Activated CD4-positive, alpha-beta T cell treated with anti-CD3 and anti-CD28 coated beads for 1 hour (primary cell): ENCODE results near the gene MDGA2.

Experiments used
- DNase-seq: peaks from one replicate; pipeline ENCODE4 v3.0.0-alpha.2; 2020

The MDGA2 gene

DNA sequence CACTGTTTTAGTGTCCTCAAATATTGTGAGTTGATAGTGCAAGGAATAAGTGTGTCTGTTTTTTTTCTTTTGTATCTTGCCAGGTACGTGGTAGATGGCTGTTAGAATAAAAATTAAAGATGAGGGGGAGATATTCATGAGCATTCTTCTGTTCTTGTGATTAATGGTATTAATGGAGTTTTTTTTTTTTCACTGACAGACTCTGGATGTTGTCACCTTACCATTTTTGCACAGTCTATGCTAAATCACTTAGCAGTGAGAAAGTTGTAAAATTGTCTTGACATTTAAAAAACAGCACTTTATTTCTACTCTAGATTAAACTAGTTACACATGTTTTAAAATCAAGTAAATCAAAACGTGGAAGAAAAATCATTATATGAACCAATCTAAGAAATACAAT lies 204.3 kb downstream of the MDGA2 start:
- no peak for DNase-seq

DNA sequence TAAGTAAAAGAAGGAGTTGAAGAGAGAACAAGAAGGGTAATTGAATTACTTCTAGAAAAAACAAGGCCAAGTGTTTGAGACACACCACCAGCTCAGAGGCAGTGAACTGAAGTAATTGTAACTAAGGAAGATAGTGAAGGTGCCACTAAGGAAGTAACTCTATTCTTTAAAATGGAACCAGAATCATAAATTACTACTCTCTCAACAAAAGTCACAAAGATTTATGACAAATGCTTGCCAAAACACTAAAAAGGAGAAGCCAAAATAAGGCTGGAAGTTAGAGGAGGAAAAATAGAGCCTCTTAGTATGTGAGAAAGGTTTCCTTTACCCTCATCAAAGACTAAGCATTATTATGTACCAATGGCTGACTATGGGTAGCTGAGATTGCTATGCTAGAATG lies 208.5 kb downstream of the MDGA2 start:
- no peak for DNase-seq

DNA sequence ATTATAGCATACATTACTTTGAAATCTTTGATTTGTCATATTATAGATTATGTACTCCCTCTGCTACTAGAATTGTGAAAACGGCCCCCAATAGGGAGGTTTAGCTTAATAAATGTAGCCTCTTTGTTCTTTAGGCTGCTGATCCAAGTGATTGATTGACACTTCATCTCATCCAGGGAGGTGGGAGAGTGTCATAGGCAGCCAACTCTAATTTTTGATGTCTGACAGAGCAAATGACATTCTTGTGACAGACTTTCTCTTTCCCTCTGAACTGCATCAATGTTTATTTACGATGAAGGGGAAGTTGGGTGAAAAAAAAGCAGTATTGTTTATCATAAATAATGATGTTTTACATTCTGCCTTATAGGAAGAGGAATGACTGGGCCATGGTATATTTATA lies 221.4 kb downstream of the MDGA2 start:
- DNase-seq, result no peak

DNA sequence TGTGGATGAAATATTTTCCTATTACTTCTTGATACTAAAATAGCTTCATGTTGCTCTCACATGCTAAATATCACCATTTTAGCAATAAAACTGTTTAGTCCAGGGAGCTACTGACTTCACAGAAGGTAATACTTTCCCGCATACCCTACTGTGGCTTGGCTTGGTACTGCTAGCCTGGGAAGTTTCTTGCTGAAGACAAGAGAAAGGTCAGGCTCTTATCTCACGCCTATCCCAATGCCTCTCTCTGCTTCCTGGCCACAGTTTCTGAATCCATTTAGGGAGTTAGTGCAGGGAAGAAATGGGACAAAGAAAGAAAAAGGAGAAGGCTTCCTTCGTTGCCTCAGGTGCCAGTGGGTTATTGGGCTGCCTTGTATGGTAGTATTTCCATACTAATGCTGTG lies 228.3 kb downstream of the MDGA2 start:
- no peak for DNase-seq

DNA sequence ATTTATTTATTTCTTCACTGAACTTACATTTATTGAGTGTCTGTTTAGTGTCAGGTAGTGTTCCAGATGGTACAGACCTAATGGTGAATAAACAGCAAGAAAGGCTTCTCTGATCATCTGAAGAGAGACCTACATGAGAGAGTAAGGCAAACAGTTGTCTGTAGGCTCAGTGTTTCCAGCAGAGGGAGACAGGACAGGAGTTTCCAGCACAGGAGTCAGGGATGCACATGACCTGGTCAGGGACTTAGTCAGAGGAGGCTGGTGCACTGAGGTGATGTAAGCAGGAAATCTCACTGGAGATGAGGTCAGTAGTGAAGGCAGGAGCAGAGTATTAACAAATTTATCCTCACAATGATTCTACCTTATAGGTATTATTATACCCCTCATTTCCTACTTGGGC lies 233.2 kb downstream of the MDGA2 start:
- no peak for DNase-seq

DNA sequence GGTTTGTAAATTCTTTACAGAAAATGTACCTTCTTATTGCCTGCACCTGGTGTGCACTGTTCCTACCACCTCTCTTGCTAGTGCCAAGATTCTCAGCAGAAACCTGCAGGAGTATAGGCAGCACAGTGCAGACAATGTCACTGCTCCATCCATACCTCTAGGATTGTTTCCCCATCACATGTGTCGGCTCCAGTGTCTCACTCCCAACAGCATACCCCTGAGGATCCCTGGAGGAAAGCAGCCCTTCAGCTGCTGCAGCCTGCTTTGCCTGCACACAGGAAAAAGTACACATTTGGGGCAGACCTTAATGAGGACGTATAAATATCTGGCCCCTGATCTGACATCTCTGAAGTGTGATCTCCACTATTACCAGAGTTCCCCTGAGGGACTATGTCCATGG lies 235.5 kb downstream of the MDGA2 start:
- DNase-seq, result no peak

DNA sequence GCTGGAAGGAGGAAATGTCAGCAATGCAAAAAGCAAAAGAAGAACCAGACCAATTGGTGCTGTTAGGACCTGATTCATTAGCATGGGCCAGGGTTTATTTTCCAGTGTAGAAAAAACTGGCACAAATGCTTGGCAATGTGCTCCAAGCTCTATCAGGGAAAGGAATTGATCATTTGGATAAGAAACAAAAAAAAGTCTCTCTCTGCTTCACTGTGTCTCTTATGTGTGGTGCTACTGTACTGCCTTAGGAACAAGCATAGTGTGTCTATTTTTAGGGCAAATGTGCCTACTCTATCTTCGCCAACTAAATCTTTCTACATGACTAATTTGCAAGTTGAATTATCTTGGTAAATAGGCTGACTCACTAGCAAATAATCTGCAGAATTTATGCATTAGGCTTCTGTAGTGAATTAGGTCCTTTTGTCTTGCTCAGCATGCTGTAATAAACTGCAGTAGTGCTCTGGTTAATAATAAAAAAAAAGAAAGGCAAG lies 236.7 kb downstream of the MDGA2 start:
- DNase-seq, result no peak

DNA sequence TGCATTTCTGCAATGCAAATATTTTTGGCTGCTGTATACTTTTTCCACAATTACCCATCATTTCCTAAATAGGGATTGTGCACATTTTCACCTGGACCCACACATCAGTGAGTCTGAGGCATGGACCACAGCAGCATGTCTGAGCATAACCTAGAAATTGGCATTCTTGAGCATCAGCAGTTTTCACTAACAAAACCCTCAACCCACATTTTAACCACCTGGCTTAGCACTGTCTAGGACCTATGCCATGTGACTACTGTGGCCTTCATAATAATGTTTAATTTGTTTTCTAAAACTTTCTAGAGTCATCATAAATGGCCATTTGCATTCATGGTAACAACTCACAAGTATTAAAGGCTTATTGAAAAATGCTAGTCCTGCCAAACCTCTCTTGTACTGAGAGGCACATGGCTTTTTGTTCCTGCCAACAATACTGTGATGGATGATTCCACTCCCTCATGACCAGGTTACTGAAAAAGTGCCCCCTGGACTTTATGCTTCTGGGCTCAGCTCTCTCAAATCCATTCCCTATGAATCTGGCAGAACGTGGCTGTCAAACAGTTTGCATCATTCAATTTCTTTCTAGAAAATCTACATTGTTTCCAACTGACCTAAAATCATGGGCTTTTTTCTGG lies 240.0 kb downstream of the MDGA2 start:
- DNase-seq, result no peak

DNA sequence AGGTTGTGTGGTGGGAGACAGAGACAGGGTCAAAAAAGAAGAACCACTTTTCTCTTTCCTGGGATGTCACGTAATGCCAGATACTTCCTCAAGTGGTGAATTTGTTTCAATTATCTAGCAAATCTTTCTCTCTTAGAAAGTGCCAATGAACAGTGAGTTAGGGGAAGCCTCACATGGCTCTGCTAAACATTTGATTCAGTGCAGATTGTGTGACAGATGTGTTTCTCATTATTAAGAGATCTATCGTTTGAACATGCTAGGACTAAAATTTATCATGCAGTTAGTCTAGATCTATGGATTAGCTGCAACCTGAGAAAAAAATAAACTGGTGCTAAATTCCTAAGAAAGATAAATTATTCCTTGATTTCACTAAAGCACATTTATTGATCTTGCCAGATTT lies 247.8 kb downstream of the MDGA2 start:
- DNase-seq, result no peak

DNA sequence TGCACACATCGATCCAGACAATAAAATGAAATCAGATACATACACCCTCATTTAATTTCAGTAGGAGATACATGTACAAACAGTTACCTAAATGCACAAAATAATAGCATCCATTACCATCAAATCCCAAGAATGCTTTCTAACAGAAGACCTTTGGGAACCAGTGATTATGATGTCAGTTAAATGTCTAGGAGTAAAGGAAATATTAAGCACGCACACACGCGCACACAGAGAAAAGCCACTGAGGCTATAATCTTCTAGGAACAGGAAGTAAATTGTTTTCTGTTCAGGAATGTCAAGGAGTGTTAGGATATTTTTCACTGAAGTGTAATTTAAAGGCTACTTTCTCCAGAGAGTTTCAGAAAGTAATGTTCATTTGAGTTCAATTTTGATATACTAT lies 250.1 kb downstream of the MDGA2 start:
- DNase-seq, result no peak

DNA sequence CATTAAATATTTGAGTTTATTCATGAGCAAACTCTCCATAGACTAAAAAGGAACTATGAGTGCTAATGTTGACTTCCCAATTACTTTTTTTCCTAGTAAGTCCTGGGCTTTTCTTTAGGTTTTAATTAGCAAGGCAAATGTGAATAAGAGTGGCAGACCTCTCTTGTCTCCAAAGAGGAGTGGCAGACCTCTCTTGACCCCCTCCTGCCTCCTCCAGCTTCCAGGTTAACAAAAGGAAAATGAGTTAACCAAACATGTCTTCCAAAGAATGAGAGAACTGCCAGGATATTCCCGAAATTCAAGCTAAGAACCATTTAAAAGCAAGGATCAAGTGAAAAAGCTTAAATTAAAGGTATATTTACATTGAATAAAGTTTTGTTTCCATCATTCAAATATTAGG lies 253.2 kb downstream of the MDGA2 start:
- DNase-seq, result no peak

DNA sequence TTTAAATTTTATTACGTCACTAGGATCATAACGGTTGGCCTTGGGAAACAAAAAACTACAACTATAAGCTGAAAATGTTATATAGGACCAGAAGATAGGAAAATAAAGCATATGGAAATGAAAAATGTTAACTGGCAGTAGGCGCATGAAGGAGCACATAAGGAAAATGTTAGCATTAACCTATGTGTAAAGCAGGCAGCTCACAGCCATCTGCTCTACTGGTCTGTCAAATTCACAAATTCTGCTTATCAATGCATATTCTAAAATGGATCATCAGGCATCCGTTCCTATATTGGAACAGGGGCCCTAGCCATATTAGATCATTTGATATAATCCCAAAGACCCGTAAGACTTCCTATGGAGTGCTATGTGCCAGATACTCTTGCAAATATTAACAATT lies 263.9 kb downstream of the MDGA2 start:
- no peak for DNase-seq

DNA sequence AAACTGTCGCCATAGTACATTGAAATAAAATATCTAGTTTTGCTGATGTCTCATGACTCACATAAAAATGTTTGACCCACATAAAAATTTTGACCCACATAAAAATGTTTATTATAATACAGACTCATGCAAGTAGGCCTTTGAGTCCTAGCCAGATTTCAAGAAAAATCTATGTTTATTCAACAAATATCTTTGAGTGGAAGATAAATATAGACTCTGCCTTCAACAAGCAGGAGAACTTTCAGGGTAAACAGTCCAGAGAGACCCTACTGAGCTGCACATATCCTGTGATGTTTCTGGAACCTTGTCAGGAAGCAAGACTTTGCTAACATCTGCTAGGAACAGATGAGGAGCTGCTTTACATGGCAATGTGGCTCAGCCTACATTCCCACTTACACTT lies 283.1 kb downstream of the MDGA2 start:
- no peak for DNase-seq

DNA sequence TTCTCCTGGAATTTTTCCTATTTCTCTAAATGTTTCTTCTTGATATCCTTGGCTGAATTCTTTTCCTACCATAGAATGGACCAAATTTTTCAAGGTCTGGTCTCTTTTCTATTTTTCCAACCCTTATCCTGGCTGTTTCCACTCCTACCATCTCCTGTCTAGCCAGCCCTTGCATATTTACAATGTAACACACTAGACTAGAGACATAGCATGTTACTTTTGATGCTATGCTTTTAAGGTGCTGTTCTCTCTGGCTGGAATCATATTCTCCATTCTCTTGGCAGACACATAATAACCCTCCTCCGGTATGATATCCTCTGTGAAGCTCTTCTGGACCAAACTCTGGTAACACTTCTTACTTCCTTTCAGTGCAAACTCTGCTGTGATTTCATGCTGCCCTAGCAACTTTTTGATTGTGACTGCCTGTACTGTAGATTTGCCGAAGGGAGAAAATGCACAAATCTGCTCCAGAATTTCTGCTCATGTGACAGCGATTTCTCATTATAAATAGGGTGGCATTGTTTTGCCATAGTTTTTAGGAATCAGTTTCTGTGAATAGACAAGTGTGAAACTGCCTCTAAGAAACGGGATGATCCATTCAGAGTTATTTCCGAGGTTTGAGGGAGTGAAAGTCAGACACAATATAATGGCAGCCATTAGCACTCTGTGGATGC lies 284.4 kb downstream of the MDGA2 start:
- DNase-seq, result no peak

DNA sequence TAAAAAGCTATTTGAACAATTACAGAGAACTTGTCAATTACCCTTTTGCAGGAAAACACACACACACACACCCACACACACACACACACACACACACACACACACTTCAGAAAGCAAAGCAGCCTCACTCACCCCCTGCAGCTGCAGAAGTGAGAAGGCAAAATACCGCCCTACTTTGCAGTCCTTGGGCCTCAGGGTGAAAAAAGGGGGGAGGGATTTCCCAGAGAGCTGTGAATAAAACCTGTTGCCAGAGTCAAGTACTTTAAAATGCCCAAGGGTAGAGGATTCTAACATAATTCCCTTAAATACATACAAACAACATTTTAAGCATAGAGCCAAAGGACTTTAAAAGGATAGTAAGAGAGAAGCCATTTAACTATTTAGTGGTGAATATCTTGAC lies 285.9 kb downstream of the MDGA2 start:
- no peak for DNase-seq

DNA sequence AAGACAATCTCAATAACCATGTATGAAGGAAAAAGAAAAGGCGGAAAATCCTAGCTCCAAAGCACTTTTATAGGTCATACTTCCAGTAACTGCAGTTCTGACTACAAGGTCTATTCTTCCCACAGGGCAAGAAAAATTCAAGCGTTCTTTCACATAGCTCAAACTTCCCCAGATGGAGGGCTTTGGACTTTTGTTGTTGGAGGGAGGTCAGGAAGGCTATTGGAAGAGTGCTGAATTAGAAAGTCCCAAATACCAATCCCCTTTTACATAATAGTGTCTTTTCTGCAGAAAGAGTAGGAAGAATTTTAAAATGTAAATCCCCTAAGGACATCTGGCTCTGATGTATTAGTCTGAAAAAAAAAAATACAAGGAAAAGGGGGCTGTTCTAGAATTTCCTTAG lies 309.4 kb downstream of the MDGA2 start:
- no peak for DNase-seq

DNA sequence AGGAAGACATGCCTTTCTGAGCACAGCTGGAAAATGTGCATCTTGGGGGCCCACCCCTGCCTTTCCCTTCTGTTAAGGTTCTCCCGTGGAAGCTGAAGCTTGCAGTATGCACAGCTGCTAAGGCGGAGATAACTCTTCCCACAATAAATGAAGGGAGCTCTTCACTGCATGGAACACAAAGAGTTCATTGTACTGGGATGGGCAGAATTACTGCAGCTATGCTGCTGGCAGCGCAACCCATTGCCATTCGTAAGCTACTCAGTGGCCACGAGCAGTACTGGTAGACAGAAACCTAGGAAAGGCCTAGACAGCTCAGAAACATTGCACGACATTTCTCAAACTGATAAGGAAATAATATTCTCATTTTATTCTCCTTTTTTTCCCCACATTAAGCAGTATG lies 310.2 kb downstream of the MDGA2 start:
- no peak for DNase-seq

DNA sequence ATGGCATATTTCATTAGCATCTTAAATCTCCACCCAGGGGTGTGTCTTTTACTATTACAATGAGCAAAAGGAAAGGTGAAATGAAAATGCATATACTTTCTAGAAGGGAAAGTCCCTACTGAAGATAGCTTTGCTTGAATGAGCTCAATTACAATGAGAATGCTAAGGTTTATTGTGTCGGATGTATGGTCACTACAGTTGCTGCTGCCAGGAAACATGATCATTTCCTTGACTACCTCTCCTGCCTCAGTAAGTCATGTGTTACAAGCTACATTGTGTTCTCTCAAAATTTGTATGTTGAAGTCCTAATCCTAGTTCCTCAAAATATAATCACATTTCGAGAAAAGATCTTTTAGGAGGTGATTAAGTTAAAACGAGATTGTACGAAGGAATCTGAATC lies 322.2 kb downstream of the MDGA2 start:
- no peak for DNase-seq

DNA sequence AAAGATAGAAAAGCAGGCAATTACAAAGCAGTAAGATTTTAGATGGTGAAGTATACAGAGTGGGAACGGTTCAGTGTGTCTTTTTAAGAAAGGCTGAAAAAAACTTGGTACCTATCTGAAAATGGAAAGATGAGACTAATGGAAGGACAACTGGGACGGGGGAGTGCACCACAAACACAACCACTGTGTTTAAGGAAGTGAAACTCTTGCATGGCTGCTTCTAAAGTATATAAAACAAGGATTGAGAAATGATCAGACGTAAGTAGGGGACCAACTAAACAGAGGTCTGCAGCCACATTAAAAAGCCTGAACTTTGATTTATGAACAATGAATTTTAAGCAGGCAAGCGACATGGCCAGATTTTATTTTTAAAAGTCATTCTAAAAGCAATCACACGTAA lies 328.6 kb downstream of the MDGA2 start:
- no peak for DNase-seq

DNA sequence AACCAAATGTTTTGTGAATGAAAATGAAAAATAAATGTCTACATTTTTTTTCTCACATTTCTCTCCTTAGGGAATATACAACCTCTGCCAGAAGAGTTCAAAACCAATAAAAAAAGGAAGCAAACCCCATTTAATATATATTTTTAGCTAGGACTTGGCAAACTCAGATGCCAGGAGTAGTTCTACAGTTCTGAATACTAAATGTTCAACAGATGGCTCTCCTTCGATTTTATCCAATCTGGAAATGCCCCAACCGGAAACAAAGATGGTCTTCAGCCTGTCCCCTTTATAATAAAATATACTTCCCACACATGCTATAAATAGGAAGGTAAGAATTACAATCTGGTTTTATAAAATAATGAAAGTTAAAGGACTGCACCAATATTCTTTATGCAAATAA lies 330.4 kb downstream of the MDGA2 start:
- DNase-seq, result no peak

DNA sequence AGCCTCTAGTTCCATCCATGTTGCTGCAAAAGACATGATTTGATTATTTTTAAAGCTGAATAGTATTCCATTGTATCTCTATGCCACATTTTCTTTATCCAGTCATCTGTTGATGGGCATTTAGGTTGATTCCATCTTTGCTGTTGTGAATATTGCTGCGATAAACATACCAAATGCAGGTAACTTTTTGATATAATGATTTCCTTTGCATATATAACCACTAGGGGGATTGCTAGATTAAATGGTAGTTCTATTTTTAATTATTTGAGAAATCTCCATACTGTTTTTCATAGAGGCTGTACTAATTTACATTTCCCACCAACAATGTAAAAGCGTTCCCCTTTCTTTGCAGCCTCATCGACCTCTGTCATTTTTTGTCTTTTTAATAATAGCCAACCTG lies 342.5 kb downstream of the MDGA2 start:
- DNase-seq, result no peak

DNA sequence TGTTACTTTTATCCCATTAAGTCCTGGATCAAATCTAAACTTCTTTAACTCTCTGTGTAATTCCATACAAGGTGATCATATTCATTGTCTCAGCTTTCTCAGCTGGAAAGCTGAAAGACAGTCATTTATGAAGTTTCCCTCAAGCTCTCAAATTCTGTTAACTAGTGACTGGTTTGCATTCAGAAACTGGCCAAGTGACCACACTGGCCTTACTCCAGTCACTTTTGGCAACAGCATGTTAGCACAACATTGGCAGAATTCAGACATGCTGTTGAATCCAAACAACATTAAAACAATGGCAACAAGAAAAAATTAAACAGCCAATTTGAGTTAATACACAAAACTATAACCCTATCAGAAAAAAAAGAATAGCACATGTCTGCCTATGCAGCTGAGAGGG lies 343.3 kb downstream of the MDGA2 start:
- no peak for DNase-seq

DNA sequence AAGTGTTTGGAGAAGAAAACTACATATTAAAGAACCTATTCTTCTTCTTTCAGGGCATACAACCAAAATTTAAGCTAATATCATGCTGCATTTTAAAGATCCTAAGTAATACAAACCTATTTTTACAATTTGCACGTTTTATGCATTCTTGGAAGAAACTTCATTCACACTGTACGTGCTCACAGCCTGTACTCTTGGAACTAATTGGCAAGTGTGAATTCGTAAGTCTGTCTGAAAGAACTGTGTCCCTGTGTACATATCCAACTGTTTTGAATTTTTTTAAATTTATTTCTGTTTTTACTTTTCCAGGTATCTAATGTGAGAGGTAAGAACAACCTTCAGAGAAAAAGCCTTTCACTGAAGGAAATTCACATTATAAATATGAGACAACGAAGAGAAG lies 347.0 kb downstream of the MDGA2 start:
- no peak for DNase-seq

DNA sequence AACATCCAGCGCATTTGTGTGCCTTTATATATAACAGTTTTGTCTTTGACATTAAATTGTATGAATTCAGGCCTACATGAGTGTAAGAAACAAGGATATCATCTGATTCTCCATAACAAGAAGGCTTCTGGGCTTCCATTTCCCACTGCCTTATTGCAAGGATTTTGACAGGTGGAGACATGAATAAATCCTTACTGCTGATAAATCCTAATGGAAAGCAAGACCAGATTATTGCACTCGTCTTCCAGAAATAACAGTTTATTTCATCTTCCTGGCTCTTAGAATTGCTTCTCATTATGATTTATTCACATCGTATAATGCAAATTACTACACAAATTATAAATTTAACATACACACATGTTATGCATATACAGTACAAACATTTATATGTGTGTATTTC lies 348.1 kb downstream of the MDGA2 start:
- DNase-seq, result no peak

DNA sequence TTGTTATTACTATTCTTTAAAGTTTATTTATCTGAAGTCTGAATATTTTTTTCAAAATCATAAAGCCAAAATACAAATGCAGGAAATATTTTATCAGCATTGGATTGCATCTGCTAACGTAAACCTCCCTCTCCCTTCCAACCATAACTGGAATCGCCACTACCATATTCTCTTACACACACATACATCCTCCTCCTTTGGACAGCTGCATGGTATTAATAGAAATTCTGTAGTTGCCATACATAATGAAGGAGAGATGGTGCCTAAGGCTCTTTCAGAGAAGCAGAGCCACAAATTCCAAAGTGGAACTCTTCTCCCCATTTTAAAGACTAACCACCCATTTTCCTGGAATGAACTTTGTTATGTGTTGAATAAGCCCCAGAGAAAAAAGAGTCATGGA lies 352.7 kb downstream of the MDGA2 start:
- DNase-seq, result no peak
